B cell (primary cell): Measurements from ENCODE around the gene RINL. TPM values are rescaled to one million over a fixed set of nuclear protein-coding genes. Genes with fewer than 3 reads are reported as not detected.

Experiments used
- ATAC-seq: fragments of 200-7000 bp; cut with Tn5 transposase; one replicate; pipeline ENCODE4 v1.10.0; 2021; ENCODE audit warnings: low read depth, mild to moderate bottlenecking, moderate number of reproducible peaks, moderate library complexity
- CTCF ChIA-PET: fragments of 350-600 bp; sonication (Branson Sonifier 250); formaldehyde crosslinking; loops from one replicate; lab custom pipeline; 2021; ENCODE audit warnings: antibody characterized with exemption, inconsistent platforms; lab: Charles Lee
- POLR2A ChIA-PET: fragments of 350-600 bp; sonication (Branson Sonifier 250); formaldehyde crosslinking; loops from one replicate; lab custom pipeline; 2021; ENCODE audit warnings: antibody characterized with exemption; lab: Charles Lee
- DNase-seq: peaks from one replicate; pipeline ENCODE4 v3.0.0; 2013
- H2AFZ ChIP-seq: 2 replicates; pipeline ENCODE4 v1.6.1; 2012; ENCODE audit warnings: mild to moderate bottlenecking, low read depth, low read length; ENCODE audit not compliant: insufficient read depth, poor library complexity, severe bottlenecking
- H3K27ac ChIP-seq, 2 donors: 1 replicate in 1 of 2; 2 replicates in 1 of 2; pipeline ENCODE4 v1.5.1; 2012 to 2013; ENCODE audit warnings: low read length in 2 of 2, mild to moderate bottlenecking in 2 of 2, moderate library complexity in 1 of 2
- H3K27me3 ChIP-seq, 4 experiments: fragments of 200-600 bp in 1 of 4; sonication (generic) in 1 of 4; replicated peaks in 1 of 4; 1 replicate in 2 of 4; 2 replicates in 2 of 4; pipeline versions ENCODE4 v1.6.1 to v1.7.0; 2013 to 2016; ENCODE audit warnings: low read length in 3 of 4, mild to moderate bottlenecking in 2 of 4, mixed read lengths in 1 of 4, moderate library complexity in 1 of 4; ENCODE audit not compliant: insufficient read depth in 4 of 4, control insufficient read depth in 3 of 4; ENCODE audit errors: control extremely low read depth in 1 of 4
- H3K36me3 ChIP-seq, 2 experiments: replicated peaks in 1 of 2; 1 replicate in 1 of 2; 2 replicates in 1 of 2; pipeline versions ENCODE4 v1.6.1 to v1.7.1; 2013; ENCODE audit warnings: low read length in 1 of 2; ENCODE audit not compliant: insufficient read depth in 2 of 2, control insufficient read depth in 1 of 2; ENCODE audit errors: control extremely low read depth in 1 of 2, extremely low read depth in 1 of 2
- H3K4me1 ChIP-seq, 2 donors: fragments of 200-600 bp in 1 of 2; sonication (generic) in 1 of 2; 1 replicate in 1 of 2; 2 replicates in 1 of 2; pipeline versions ENCODE4 v1.5.1 to v1.6.1; 2013 to 2017; ENCODE audit warnings: low read length in 2 of 2; ENCODE audit not compliant: control insufficient read depth in 2 of 2, insufficient read depth in 2 of 2
- H3K4me2 ChIP-seq: replicated peaks from 2 replicates; pipeline ENCODE3; 2012; ENCODE audit warnings: mild to moderate bottlenecking, low read depth, low read length; ENCODE audit not compliant: poor library complexity, severe bottlenecking
- H3K4me3 ChIP-seq, 5 experiments: fragments of 200-600 bp in 1 of 5; sonication (generic) in 1 of 5; 1 replicate in 3 of 5; 2 replicates in 2 of 5; pipeline versions ENCODE4 v1.5.1 to v1.7.0; 2011 to 2016; ENCODE audit warnings: low read length in 4 of 5, mild to moderate bottlenecking in 4 of 5, low read depth in 2 of 5, control low read depth in 1 of 5, moderate library complexity in 1 of 5; ENCODE audit not compliant: insufficient read depth in 1 of 5; ENCODE audit errors: control extremely low read depth in 1 of 5, extremely low read depth in 1 of 5
- H3K79me2 ChIP-seq: fragments of 200-600 bp; sonication (generic); one replicate; pipeline ENCODE4 v1.6.0; 2016; ENCODE audit warnings: low read length; ENCODE audit not compliant: control insufficient read depth, insufficient read depth
- H3K9ac ChIP-seq: fragments of 200-600 bp; sonication (generic); 2 replicates; pipeline ENCODE4 v1.6.1; 2017; ENCODE audit warnings: mild to moderate bottlenecking, low read length, moderate library complexity
- H3K9me3 ChIP-seq, 3 donors: one replicate each; pipeline versions ENCODE4 v1.6.1 to v1.7.1; 2013; ENCODE audit warnings: low read length in 2 of 3; ENCODE audit not compliant: control insufficient read depth in 2 of 3, insufficient read depth in 1 of 3; ENCODE audit errors: control extremely low read depth in 1 of 3
- H4K20me1 ChIP-seq: 2 replicates; pipeline ENCODE4 v1.6.0; 2012; ENCODE audit warnings: mild to moderate bottlenecking, low read length; ENCODE audit not compliant: insufficient read depth, control insufficient read depth, poor library complexity, severe bottlenecking
- H3K27ac Mint-ChIP-seq: one replicate; pipeline ENCODE4 v1.8.0; 2021; ENCODE audit warnings: mixed read lengths
- H3K27me3 Mint-ChIP-seq: one replicate; pipeline ENCODE4 v1.8.0; 2021; ENCODE audit warnings: mixed read lengths
- H3K4me1 Mint-ChIP-seq: one replicate; pipeline ENCODE4 v1.8.0; 2021; ENCODE audit warnings: mixed read lengths
- H3K4me3 Mint-ChIP-seq: one replicate; pipeline ENCODE4 v1.8.0; 2021; ENCODE audit warnings: mixed read lengths
- H3K9me3 Mint-ChIP-seq: one replicate; pipeline ENCODE4 v1.8.0; 2022; ENCODE audit warnings: mixed read lengths; ENCODE audit not compliant: insufficient read depth
- CTCF ChIP-seq: fragments of 200-600 bp; IDR thresholded peaks from one replicate; pipeline ENCODE4 v1.8.0; 2022; ENCODE audit warnings: antibody characterized with exemption, mild to moderate bottlenecking
- EZH2 ChIP-seq: IDR thresholded peaks from 2 replicates; pipeline ENCODE4 v1.6.1; 2012; ENCODE audit warnings: borderline replicate concordance, low read depth, mild to moderate bottlenecking, moderate library complexity, low read length; ENCODE audit not compliant: insufficient read depth, poor library complexity, severe bottlenecking
- WGBS: methylation state at CpG from one replicate; pipeline ENCODE4 v1.1.5; 2013; ENCODE audit warnings: missing lambda C conversion rate; ENCODE audit not compliant: insufficient coverage; 5-methylcytosine and 5-hydroxymethylcytosine counted together
- intact Hi-C: fragments of 100-400 bp; cut with micrococcal nuclease; formaldehyde crosslinking; loops from one replicate; pipeline ENCODE4 v1.10.0; 2022
- polyA plus RNA-seq: library from polyadenylated mRNA; depleted of rRNA; stranded (reverse); fragments of >200 nt; gene quantifications from 2 replicates; pipeline ENCODE4 v1.2.3, GENCODE V29; 2012
- total RNA-seq, 2 donors: library from RNA; stranded (reverse); fragments of 120-200 nt in 1 of 2; gene quantifications; 1 replicate in 1 of 2; 2 replicates in 1 of 2; pipeline versions ENCODE4 v1.2.3 to v1.2.4, GENCODE V29; 2013 to 2022

Gene RINL
- total and polyA plus RNA-seq, 2 donors (not counting 1 experiment from before 2014, with no cell fraction given) = 67.0 to 113 TPM

- DNase-seq (no peak), ATAC-seq (no peak)
- no peak overlapping the region for H3K9ac ChIP-seq
- Mint-ChIP-seq H3K27me3 (no peaks in the 10 kb centered on the region), H3K27ac (peak overlapping the region; percentile 59), H3K4me1 (peaks cover 67% of the 10 kb centered on the region), H3K9me3 (no peaks in the 10 kb centered on the region), H3K4me3 (peak overlapping the region; percentile 29)
- WGBS = 84% methylated on average over 4 of the region's 10 CpGs
- H3K9me3 ChIP-seq = peaks cover 0 to 6% (median 0%) of the 10 kb centered on the region in 3 donors
- H3K36me3 ChIP-seq = peaks cover 0 to 7% of the 10 kb centered on the region in 2 experiments
- ChIA-PET POLR2A (interaction anchor here (0.7 to 10.3 kb wide), 4 partner anchors 16 to 811 kb away, joined by 3 to 237 read pairs (median 4); partner anchors contain the start of gene HNRNPL), CTCF (interaction anchor here (0.6 to 6.8 kb wide), 7 partner anchors 10 to 98 kb away, joined by 3 to 62 read pairs (median 5); partner anchors contain the start of gene RINL)
- intact Hi-C loops = loop anchor here (5.0 to 10.0 kb wide), 2 partner anchors 100 to 538 kb away; partner anchors contain the start of gene ZFP36
- H4K20me1 ChIP-seq = no peaks in the 10 kb centered on the region
- H3K4me3 ChIP-seq = no peak overlapping the region
- H3K4me1 ChIP-seq = peaks cover 61 to 81% of the 10 kb centered on the region in 2 donors
- no peak overlapping the region for H2AFZ ChIP-seq
- no peak for TF ChIP-seq CTCF
- peak overlapping the region; percentile 15 for H3K4me2 ChIP-seq
- H3K79me2 ChIP-seq = peaks cover 23% of the 10 kb centered on the region
- H3K27me3 ChIP-seq = no peaks in the 10 kb centered on the region
- H3K27ac ChIP-seq = peak overlapping the region in 1 of 2 donors; percentile 88
Measured at GRCh38 chr19:38867171-38867780, 10.8 kb downstream of the RINL start.

DNA sequence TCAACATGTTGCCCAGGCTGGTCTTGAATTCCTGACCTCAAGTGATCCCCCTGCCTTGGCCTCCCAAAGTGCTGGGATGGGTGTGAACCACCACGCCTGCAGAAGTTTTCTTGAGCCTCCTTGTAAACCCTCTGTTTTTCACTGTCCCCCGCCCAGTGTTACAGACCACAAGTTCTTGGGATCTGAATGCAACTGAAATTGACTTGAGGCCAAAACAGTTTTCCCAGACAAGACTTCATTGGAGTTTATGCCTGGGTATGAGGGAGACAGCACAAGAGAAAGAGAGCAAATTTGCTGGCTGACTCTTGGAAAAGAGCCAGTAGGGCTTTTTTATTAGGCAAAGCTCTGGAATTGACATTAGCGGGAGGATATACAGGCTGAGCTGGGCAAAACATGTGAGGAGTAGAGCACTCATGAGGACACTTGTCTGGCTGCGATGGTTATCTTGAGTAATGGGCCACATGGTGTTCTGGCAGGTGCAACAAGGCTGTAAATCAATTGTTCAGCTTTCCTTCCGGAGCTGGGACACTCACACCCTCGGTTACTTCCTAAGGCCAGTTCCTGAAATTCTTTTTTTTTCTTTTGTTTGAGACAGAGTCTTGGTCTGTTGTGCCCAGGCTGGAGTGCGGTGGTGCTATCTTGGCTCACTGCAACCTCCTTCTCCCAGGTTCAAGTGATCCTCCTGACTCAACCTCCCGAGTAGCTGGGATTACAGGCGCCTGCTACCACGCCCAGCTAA lies 15.6 kb downstream of the RINL start:
- 59% methylated on average over 4 of the region's 10 CpGs for WGBS
- peaks cover 65% of the 10 kb centered on the region for H3K4me1 Mint-ChIP-seq
- intact Hi-C loops = loop anchor here (10.0 kb wide), 1 partner anchor 542 kb away; the partner anchor contains the start of gene ZFP36

More for the DNA sequence above, 15.6 kb downstream of the RINL start:
- Mint-ChIP-seq H3K9me3 (no peaks in the 10 kb centered on the region), H3K4me3 (peak overlapping the region; percentile 24), H3K27ac (peak overlapping the region; percentile 82), H3K27me3 (no peaks in the 10 kb centered on the region)
- Histone ChIP-seq H3K27me3 (no peaks in the 10 kb centered on the region), H3K4me3 (no peak overlapping the region), H2AFZ (no peak overlapping the region), H4K20me1 (no peaks in the 10 kb centered on the region), H3K4me1 (peaks cover 66 to 93% of the 10 kb centered on the region in 2 donors), H3K79me2 (peaks cover 4% of the 10 kb centered on the region), H3K27ac (peak overlapping the region; percentile 24 to 55), H3K9ac (no peak overlapping the region), H3K4me2 (peak overlapping the region; percentile 36), H3K9me3 (peaks cover 0 to 6% (median 0%) of the 10 kb centered on the region in 3 donors), H3K36me3 (no peaks in the 10 kb centered on the region)
- POLR2A ChIA-PET = interaction anchor here (0.6 to 10.3 kb wide), 2 partner anchors 11 to 282 kb away, joined by 4 to 237 read pairs; partner anchors contain the start of gene HNRNPL
- DNase-seq (no peak), ATAC-seq (no peak)
- CTCF ChIA-PET = interaction anchor here (1.3 to 6.8 kb wide), 4 partner anchors 10 to 25 kb away, joined by 4 to 62 read pairs (median 12); partner anchors contain the start of gene RINL
- no peak for TF ChIP-seq CTCF
- no peak for TF ChIP-seq EZH2
